ENCODE data around the gene TK1. TPM values are rescaled to one million over a fixed set of nuclear protein-coding genes. Genes with fewer than 3 reads are reported as not detected.

TK1 gene
- total RNA-seq, 1 experiment from 2014 or later: 190 TPM

DNA sequence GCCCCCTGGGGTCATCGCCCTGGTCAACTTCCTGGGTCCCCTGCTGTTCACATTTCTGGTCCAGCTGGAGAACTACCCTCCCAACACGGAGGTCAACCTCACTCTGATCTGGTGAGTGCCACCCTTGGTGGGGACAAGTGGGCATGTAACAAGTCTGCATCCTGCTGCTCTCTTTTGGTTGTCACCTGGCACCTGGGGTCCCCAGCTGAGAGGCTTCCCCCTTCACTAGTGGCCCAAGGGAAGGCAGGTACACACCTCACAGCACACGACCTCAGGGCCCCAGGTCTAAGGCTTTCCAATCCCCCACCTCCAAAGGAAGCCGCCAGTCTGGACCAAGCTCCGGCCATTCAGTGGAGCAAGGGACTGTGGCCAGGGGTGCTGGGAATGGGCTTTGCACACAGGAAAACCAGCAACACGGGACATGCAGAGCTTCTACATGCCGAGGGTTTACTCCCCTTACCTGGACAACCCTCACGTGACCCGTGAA, 51.9 kb downstream of the TK1 start:
- POLR2A ChIA-PET: no interaction called here
- no peak for TF ChIP-seq CTCF (IDR thresholded peaks at IDR 0.05; ENCODE audit: insufficient read depth in 1 of 2, low read depth in 1 of 2, low read length in 1 of 2, severe bottlenecking in 1 of 2, unreplicated experiment in 1 of 2)
- H3K27me3 ChIP-seq (replicated peaks; ENCODE audit: control insufficient read depth, insufficient read depth, low read length): no peaks in the 10 kb centered on the region
- CTCF ChIA-PET: interaction anchor here (0.6 kb wide), 3 partner anchors 23 to 539 kb away, joined by 4 to 6 read pairs (median 5); no protein-coding TSS in a partner anchor
- Mint-ChIP-seq H3K27me3 (ENCODE audit: insufficient read depth, unreplicated experiment) (no peaks in the 10 kb centered on the region), H3K4me1 (ENCODE audit: low read depth, unreplicated experiment) (no peaks in the 10 kb centered on the region), H3K4me3 (ENCODE audit: unreplicated experiment) (no peak overlapping the region), H3K36me3 (ENCODE audit: insufficient read depth, unreplicated experiment) (peaks cover 4% of the 10 kb centered on the region), H3K9me3 (ENCODE audit: unreplicated experiment) (no peaks in the 10 kb centered on the region), H3K27ac (ENCODE audit: unreplicated experiment) (no peak overlapping the region)
- no peaks in the 10 kb centered on the region for H3K9me3 ChIP-seq
- BruUV-seq (replicated peaks): no TSS peak
- no peak for DNase-seq
- H3K36me3 ChIP-seq (ENCODE audit: control insufficient read depth, insufficient read depth, low read length): no peaks in the 10 kb centered on the region
- peaks cover 7% of the 10 kb centered on the region; the same call in 1 of the 2 replicates for H3K4me1 ChIP-seq
- intact Hi-C loops (cut with micrococcal nuclease; ENCODE audit: unreplicated experiment): loop anchor here (1.0 kb wide), 1 partner anchor 23 kb away; no protein-coding TSS in a partner anchor
- H3K4me3 ChIP-seq (ENCODE audit: low read depth, low read length): no peak overlapping the region

GRCh38 chr17:78133971-78134898, 52.6 kb downstream of the TK1 start:
- ChIA-PET CTCF (interaction anchor here (0.6 kb wide), 2 partner anchors 24 to 538 kb away, joined by 4 to 5 read pairs; no protein-coding TSS in a partner anchor), POLR2A (no interaction called here)
- Mint-ChIP-seq H3K36me3 (ENCODE audit: insufficient read depth, unreplicated experiment) (peaks cover 9% of the 10 kb centered on the region), H3K4me3 (ENCODE audit: unreplicated experiment) (no peak overlapping the region), H3K27ac (ENCODE audit: unreplicated experiment) (no peak overlapping the region), H3K9me3 (ENCODE audit: unreplicated experiment) (no peaks in the 10 kb centered on the region), H3K4me1 (ENCODE audit: low read depth, unreplicated experiment) (peaks cover 7% of the 10 kb centered on the region), H3K27me3 (ENCODE audit: insufficient read depth, unreplicated experiment) (no peaks in the 10 kb centered on the region)
- 0 out of 2 replicates have a peak, but pooled peaks cover 7% of the 10 kb centered on the region for H3K4me1 ChIP-seq
- peak; percentile 71 to 78 for DNase-seq
- H3K9me3 ChIP-seq: no peaks in the 10 kb centered on the region
- intact Hi-C loops (cut with micrococcal nuclease; ENCODE audit: unreplicated experiment): loop anchor here (1.0 kb wide), 1 partner anchor 22 kb away; no protein-coding TSS in a partner anchor
- TF ChIP-seq CTCF (IDR thresholded peaks at IDR 0.05; ENCODE audit: insufficient read depth in 1 of 2, low read depth in 1 of 2, low read length in 1 of 2, severe bottlenecking in 1 of 2, unreplicated experiment in 1 of 2): peak; percentile 33 to 43
- H3K4me3 ChIP-seq (ENCODE audit: low read depth, low read length): no peak overlapping the region
- H3K27me3 ChIP-seq (replicated peaks; ENCODE audit: control insufficient read depth, insufficient read depth, low read length): no peaks in the 10 kb centered on the region
- no peaks in the 10 kb centered on the region for H3K36me3 ChIP-seq (ENCODE audit: control insufficient read depth, insufficient read depth, low read length)
- BruUV-seq (replicated peaks): no TSS peak

GRCh38 chr17:78133179-78133951, 53.5 kb downstream of the TK1 start:
- CTCF ChIA-PET: no interaction called here
- POLR2A ChIA-PET: no interaction called here
- H3K4me3 ChIP-seq (ENCODE audit: low read depth, low read length): no peak overlapping the region
- no peaks in the 10 kb centered on the region for H3K36me3 ChIP-seq (ENCODE audit: control insufficient read depth, insufficient read depth, low read length)
- H3K27me3 Mint-ChIP-seq (ENCODE audit: insufficient read depth, unreplicated experiment): no peaks in the 10 kb centered on the region
- H3K4me3 Mint-ChIP-seq (ENCODE audit: unreplicated experiment): no peak overlapping the region
- no TSS peak for BruUV-seq (replicated peaks)
- TF ChIP-seq CTCF (IDR thresholded peaks at IDR 0.05; ENCODE audit: insufficient read depth in 1 of 2, low read depth in 1 of 2, low read length in 1 of 2, severe bottlenecking in 1 of 2, unreplicated experiment in 1 of 2): no peak
- no peak overlapping the region for H3K27ac Mint-ChIP-seq (ENCODE audit: unreplicated experiment)
- no peaks in the 10 kb centered on the region for H3K9me3 Mint-ChIP-seq (ENCODE audit: unreplicated experiment)
- H3K9me3 ChIP-seq: no peaks in the 10 kb centered on the region
- no peak for DNase-seq
- 0 out of 2 replicates have a peak, but pooled peaks cover 8% of the 10 kb centered on the region for H3K4me1 ChIP-seq
- intact Hi-C loops (cut with micrococcal nuclease; ENCODE audit: unreplicated experiment): no loop called here
- no peaks in the 10 kb centered on the region for H3K27me3 ChIP-seq (replicated peaks; ENCODE audit: control insufficient read depth, insufficient read depth, low read length)
- peaks cover 17% of the 10 kb centered on the region for H3K36me3 Mint-ChIP-seq (ENCODE audit: insufficient read depth, unreplicated experiment)
- peaks cover 9% of the 10 kb centered on the region for H3K4me1 Mint-ChIP-seq (ENCODE audit: low read depth, unreplicated experiment)
